Prostate gland (tissue), 2 donors: ENCODE data around the gene MOB4.

ENCODE experiments used
- POLR2A ChIP-seq: fragments of 450-650 bp; IDR thresholded peaks from one replicate; pipeline ENCODE4 v1.6.1; 2016; ENCODE audit warnings: antibody characterized with exemption, mild to moderate bottlenecking
- TF ChIP-seq, protein P1 (sequence below), 4 experiments: fragments of 200-600 bp in 2 of 4; fragments of 450-650 bp in 2 of 4; sonication (generic) in 2 of 4; IDR thresholded peaks; 1 replicate in 3 of 4; 2 replicates in 1 of 4; pipeline ENCODE4 v1.5.1; 2016 to 2019; ENCODE audit warnings: antibody characterized with exemption in 4 of 4, mild to moderate bottlenecking in 2 of 4, moderate library complexity in 2 of 4

DNA sequence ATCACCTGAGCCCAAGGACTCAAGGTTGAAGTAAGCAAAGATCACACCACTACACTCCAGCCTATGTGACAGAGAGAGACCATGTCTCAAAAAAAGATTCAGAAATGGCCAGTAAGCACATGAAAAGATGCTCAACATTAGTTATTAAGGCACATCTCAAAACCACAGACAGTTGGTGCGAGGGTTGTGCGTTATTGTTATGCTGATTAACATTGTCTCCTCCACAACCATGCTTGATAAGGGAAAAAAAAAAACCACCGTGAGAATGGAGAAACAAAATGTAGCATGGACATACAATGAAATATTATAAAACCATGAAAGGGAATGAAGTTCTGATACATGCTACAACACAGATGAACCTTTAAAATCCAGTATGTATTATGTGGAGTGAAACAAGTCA, 27.3 kb downstream of the MOB4 start:
- TF ChIP-seq, protein P1, sequence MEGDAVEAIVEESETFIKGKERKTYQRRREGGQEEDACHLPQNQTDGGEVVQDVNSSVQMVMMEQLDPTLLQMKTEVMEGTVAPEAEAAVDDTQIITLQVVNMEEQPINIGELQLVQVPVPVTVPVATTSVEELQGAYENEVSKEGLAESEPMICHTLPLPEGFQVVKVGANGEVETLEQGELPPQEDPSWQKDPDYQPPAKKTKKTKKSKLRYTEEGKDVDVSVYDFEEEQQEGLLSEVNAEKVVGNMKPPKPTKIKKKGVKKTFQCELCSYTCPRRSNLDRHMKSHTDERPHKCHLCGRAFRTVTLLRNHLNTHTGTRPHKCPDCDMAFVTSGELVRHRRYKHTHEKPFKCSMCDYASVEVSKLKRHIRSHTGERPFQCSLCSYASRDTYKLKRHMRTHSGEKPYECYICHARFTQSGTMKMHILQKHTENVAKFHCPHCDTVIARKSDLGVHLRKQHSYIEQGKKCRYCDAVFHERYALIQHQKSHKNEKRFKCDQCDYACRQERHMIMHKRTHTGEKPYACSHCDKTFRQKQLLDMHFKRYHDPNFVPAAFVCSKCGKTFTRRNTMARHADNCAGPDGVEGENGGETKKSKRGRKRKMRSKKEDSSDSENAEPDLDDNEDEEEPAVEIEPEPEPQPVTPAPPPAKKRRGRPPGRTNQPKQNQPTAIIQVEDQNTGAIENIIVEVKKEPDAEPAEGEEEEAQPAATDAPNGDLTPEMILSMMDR (IDR thresholded peaks at IDR 0.05) = no peak
- no peak for TF ChIP-seq POLR2A
